GM12875 (cell line): ENCODE results near the gene PTK6.

ENCODE experiments used
- H3K4me3 ChIP-seq: one replicate; pipeline ENCODE4 v1.5.1; 2011; ENCODE audit warnings: low read depth, low read length, control low read depth
- CTCF ChIP-seq: IDR thresholded peaks from 2 replicates; pipeline ENCODE4 v1.5.1; 2011; ENCODE audit warnings: low read depth, mild to moderate bottlenecking, control low read depth, inconsistent platforms, low read length, moderate library complexity, borderline replicate concordance; ENCODE audit not compliant: insufficient read depth

The PTK6 gene

GRCh38 chr20:63505281-63505680 lies 31.9 kb downstream of the PTK6 start:
- TF ChIP-seq CTCF = no peak
- H3K4me3 ChIP-seq = no peak overlapping the region

- no peak overlapping the region for H3K4me3 ChIP-seq
- no peak for TF ChIP-seq CTCF
These were observed 32.5 kb downstream of the PTK6 start for GRCh38 chr20:63504642-63505041.

- TF ChIP-seq CTCF = no peak
- H3K4me3 ChIP-seq = no peak overlapping the region
These were observed 33.7 kb downstream of the PTK6 start for GRCh38 chr20:63503524-63503923.

GRCh38 chr20:63502671-63503172 lies 34.5 kb downstream of the PTK6 start:
- no peak for TF ChIP-seq CTCF
- H3K4me3 ChIP-seq = no peak overlapping the region

GRCh38 chr20:63501818-63502670 lies 35.1 kb downstream of the PTK6 start:
- no peak for TF ChIP-seq CTCF
- no peak overlapping the region for H3K4me3 ChIP-seq

- no peak for TF ChIP-seq CTCF
- no peak overlapping the region for H3K4me3 ChIP-seq
These were observed 36.0 kb downstream of the PTK6 start for GRCh38 chr20:63500902-63501817.
